C1 segment of cervical spinal cord (tissue), 14 donors: Measurements from ENCODE around the gene CST1.

ENCODE experiments used
- DNase-seq, 14 donors: peaks; one replicate each; lab custom pipeline; 2025; lab: John Stamatoyannopoulos, UW

Gene CST1

DNA sequence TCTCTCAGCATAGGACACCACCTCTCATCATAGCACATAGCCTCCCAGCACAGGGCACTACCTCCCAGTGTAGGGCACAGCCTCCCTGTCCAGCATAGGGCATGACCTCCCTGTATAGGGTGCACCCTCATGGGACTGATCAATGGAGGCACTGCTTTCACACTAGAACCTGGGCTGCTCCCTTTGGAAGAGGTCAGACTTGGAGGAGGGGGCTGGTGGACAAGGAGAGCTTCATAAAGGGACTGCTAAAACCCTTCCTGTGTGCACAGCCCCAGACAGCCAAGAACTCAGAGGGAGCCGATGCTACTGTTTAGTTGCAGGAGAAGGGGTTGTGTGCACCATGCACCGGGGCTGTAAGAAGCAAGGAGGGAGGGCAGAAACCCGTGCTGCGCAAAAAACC lies 40.0 kb downstream of the CST1 start:
- DNase-seq = no peak

DNA sequence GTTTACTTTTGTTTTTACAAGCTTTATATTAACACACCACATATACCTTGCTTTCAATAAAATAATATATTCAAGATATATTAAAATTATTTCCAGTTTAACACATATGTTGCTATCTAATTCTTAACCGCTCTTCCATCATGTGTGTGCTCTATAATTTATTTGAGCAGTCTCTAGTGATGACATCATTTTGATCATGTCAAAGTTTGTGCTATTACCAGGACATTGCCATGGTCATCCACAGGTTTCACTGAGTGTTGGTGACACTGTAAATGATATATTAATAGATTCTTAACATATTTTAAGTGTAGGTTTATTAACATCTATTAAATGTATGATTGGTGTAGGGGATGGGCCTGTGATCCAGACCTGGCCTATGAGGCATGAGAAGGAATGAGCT lies 44.8 kb downstream of the CST1 start:
- DNase-seq = no peak

DNA sequence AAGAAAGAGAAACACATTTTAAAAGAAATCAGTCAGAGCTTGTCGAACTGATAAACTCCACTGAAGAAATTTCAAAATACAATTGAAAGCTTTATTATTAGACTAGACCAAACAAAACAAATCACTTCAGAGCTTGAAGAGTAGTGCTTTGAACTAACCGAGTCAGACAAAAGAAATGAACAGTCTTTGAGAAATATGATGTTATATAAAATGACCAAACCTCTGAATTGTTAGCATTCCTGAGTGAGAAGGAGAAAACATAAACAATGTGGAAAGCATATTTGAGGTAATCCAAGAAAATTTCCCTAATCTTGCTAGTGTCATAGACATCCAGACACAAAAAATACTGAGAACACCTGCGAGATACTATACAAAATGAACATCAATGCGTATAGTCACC lies 48.7 kb downstream of the CST1 start:
- no peak for DNase-seq

DNA sequence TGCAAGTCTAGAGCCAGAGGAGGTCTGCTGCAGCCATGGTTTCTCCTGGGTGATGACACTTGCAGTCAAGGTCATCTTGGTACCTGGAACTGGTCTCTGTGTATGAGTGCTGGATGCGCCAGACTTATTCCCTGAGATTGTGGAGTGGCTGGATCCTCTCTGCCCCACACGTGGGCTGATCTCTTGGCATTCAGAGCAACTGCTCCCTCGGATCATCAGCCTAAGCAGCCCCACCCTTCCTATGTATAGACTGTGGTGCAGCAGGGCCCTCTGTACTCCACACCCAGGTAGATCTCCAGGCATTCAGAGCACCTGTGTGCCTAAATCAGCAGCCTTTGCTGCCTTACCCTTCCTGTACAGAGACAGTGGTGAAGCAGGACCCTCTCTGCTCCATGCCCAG lies 49.8 kb downstream of the CST1 start:
- DNase-seq = no peak

DNA sequence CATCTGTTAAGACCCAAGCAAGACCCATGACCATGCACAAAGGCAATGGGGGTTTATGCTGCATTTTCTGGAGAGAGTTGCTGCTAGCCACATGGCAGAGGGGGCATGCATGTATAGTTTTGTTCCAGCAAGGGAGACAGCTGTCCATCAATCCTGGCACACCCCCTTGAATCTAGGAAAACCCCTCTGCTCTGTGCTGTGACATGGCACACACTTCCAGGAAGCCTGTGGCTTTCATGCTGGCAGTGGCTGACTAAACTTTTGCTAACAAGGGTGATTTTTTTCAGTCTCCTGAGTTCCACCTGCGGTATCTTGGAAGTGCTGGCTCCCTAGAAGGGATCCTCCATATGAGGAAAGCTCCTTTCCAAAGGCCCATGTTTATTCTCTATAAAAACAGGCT lies 52.8 kb downstream of the CST1 start:
- no peak for DNase-seq
